NT2/D1 (cell line): ENCODE results near the gene CNTFR.
A peak's percentile ranks its signal among the peaks of the same experiment; 100 is the strongest.

Source experiments
- DNase-seq: peaks from one replicate; pipeline ENCODE4 v3.0.0-alpha.2; 2011; ENCODE audit warnings: low read depth, low spot score
- H3K27me3 ChIP-seq: 2 replicates; pipeline ENCODE4 v1.6.0; 2011; ENCODE audit warnings: mild to moderate bottlenecking; ENCODE audit not compliant: insufficient read length, insufficient read depth
- H3K36me3 ChIP-seq: 2 replicates; pipeline ENCODE4 v1.6.1; 2011; ENCODE audit warnings: mild to moderate bottlenecking, low read length, mixed read lengths; ENCODE audit not compliant: insufficient read depth, insufficient read length
- H3K4me1 ChIP-seq: 2 replicates; pipeline ENCODE4 v1.5.1; 2011; ENCODE audit not compliant: insufficient read depth, insufficient read length
- H3K4me3 ChIP-seq: 2 replicates; pipeline ENCODE4 v1.5.1; 2011; ENCODE audit warnings: low read depth; ENCODE audit not compliant: insufficient read length
- H3K9ac ChIP-seq: 2 replicates; pipeline ENCODE4 v1.6.0; 2011; ENCODE audit warnings: low read depth; ENCODE audit not compliant: insufficient read length
- H3K9me3 ChIP-seq: 2 replicates; pipeline ENCODE4 v1.5.1; 2011; ENCODE audit warnings: mild to moderate bottlenecking, low read length; ENCODE audit not compliant: insufficient read depth
- SUZ12 ChIP-seq: IDR thresholded peaks from 2 replicates; pipeline ENCODE4 v1.6.1; 2011; ENCODE audit not compliant: insufficient read length, insufficient read depth; ENCODE audit errors: extremely low read depth
- YY1 ChIP-seq: IDR thresholded peaks from 2 replicates; pipeline ENCODE4 v1.6.1; 2011; ENCODE audit not compliant: insufficient read length, insufficient read depth
- ZNF274 ChIP-seq: IDR thresholded peaks from 2 replicates; pipeline ENCODE4 v1.6.1; 2011; ENCODE audit warnings: mild to moderate bottlenecking, low read depth, low read length

Gene CNTFR

DNA sequence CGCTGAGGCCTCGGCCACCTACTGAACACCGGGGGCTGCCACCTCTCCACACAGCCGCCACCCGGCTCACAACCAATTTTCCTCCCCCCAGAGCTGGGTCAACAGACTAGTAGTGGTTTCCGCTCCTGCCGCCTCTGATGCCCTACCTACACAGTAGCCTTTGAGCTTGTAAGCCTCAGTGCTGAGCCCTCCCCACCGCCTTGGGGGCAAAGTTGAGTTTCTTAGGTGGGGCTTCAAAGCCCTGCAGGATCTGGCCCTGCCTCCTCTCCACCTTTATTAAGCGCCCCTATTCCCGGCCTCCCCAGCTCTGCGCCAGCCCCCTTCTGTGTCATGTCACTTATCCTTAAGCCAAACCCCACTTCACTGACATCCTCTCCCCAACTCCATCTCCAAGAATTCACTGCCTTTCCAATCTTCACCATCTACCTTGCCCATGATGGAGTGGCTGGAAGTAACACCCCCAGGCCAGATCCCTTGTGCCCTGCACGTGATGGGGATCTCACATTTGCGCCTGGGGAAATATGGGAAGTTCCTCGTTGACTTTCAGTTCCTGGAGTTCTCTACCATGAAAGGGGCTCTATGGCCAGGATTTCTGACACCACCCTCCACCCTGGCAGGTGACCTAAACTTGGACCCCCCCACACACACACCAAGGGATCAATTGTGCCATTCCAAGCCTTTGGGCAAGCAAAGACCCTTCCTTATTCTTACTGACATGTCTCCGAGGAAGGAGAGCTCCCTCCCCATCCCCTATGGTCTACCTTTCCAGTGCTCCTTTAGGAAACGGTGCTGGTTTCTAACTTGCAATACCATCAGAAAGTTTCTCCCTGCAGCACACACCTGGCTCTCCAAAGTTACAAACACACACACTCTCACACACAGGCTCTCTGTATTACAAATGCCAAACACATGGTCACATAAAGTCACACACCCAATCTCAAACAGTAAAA, 2.7 kb upstream of the CNTFR start:
- DNase-seq, result no peak
- Histone ChIP-seq H3K27me3 (peaks cover 62% of the 10 kb centered on the region), H3K9ac (no peak overlapping the region), H3K4me1 (peaks cover 30% of the 10 kb centered on the region), H3K9me3 (no peaks in the 10 kb centered on the region), H3K4me3 (peak overlapping the region; percentile 3), H3K36me3 (no peaks in the 10 kb centered on the region)
- TF ChIP-seq ZNF274 (no peak), YY1 (no peak), SUZ12 (no peak)

DNA sequence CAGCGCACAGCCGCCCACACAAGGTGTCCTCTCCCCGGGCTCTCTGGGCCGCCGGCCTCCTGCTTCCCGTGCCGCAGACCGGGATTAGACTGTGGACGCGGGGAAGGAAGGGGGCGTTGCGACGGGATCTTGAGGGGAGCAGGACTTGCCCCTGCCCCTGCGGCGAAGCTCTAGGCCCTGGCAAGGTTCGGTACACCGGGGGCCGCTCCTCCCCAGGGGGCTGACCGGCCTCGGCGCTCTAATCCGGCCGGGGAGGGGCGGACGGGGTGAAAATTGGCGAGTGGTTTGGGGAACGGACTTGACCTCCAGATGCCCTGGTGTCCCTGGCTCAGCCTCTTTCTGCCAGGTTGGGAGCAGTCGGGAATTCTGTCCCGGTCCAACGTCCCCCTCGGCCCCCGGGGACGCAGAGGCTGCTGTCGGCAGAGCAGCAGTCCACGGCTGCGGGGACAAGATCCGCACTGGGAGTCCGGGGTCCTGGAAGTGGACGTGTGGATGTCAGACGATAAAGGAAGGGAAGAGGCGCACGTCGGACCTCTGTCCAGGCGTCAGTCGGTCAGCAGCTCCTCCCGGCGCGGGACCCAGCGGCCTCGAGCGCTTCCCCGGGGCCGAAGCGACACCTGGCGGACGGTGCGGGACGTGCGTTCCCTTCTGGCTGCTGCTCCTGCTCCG, 1.9 kb upstream of the CNTFR start:
- no peaks in the 10 kb centered on the region for H3K9me3 ChIP-seq
- H3K36me3 ChIP-seq, result no peaks in the 10 kb centered on the region
- H3K4me1 ChIP-seq, result peaks cover 30% of the 10 kb centered on the region
- no peak for TF ChIP-seq ZNF274
- TF ChIP-seq YY1, result no peak
- peak; percentile 84 for DNase-seq
- H3K4me3 ChIP-seq, result peak overlapping the region; percentile 48
- peak overlapping the region; percentile 79 for H3K9ac ChIP-seq
- H3K27me3 ChIP-seq, result peaks cover 70% of the 10 kb centered on the region

DNA sequence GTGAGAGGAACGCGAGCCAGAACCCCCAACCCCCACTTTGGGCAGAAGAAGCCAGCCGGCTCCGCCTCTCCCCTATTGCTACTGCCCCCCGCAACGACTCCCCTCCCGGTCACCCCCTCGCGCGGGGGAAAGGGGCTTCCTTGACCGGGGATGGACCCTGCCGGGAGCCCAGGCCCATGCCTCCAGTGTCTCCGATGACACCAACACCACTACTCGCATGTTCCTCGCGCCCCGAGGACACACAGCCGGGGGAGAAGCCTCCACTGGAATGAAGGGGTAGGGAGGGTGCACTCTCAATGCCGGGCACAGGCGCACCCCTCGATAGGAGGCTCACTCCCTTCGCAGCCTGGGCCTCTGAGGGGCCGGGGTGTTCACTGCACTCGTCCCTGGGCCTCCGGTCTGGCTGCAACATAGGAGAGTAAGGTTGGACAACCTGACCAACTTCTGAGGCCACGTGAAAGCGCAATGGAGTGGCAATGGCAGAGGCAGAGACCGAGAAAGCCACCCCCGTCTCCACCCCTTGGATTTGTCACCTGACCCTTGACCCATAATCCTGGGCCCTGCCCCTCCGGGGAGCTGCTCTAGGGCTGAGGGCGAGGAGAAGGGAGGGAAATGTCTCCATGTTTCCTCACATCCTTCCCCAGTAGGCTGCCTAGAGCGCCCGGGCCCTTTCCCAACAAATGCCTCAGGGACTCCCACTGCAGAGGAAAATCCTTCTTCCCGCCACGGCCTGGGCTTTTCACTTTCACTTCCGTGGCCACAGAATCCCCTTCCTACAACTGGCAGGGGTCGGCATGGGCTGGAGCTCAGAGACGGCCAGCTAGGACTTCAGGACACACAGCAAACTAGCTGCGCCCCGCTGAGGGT, 1.1 kb upstream of the CNTFR start:
- Histone ChIP-seq H3K27me3 (peaks cover 78% of the 10 kb centered on the region), H3K9ac (peak overlapping the region; percentile 79), H3K4me3 (peak overlapping the region; percentile 48), H3K36me3 (no peaks in the 10 kb centered on the region), H3K4me1 (peaks cover 34% of the 10 kb centered on the region), H3K9me3 (no peaks in the 10 kb centered on the region)
- TF ChIP-seq SUZ12 (no peak), YY1 (no peak), ZNF274 (no peak)
- no peak for DNase-seq

DNA sequence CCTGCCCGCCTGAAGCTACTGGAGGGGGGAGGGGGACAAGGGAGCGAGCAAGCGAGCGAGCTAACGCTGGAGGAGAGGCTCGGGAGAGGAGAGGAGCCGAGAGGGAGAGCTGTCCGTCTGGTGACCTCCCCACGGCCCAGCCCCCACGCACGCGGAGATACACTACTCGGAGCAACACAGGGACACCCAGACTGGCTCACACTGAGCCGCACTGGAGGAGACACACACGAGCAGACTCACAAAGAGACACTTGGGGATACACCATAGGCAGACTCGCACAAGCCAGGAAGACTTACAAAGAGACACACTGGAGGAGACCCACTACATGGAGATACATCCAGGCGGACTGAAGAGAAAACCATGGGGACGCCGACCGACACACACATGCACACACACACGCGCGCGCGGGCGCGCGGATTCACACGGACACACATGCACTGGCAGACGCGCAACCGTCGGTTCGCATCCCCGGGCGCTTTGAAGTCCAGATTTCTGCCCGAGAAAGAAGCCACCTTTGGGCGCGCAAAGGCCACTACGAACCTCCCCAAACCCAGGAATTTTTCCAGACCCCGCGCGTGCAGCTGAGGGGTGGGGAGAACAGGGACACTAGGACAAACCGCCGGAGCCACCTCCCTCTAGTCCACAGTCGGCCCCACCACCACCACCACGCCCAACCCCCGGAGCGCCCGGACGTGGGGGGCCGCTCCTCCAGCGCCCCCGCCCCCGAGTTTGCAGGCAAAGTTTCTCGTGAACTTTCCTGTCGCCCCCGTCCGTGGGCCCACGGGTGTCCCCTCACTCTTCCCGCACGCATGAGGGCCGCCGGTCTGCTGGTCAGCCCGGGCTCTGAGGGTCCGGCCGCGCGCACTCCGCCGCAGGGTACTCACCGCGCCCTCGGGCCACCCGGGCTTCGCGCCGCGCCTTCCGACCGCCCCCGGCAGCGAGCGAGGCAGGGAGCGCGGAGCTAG, 571 bp downstream of the CNTFR start:
- Histone ChIP-seq H3K4me1 (peaks cover 43% of the 10 kb centered on the region), H3K4me3 (peak overlapping the region; percentile 48), H3K9me3 (no peaks in the 10 kb centered on the region), H3K36me3 (no peaks in the 10 kb centered on the region), H3K9ac (peak overlapping the region; percentile 69), H3K27me3 (peaks cover 95% of the 10 kb centered on the region)
- DNase-seq, result no peak
- TF ChIP-seq SUZ12 (peak; percentile 86), YY1 (no peak), ZNF274 (no peak)

DNA sequence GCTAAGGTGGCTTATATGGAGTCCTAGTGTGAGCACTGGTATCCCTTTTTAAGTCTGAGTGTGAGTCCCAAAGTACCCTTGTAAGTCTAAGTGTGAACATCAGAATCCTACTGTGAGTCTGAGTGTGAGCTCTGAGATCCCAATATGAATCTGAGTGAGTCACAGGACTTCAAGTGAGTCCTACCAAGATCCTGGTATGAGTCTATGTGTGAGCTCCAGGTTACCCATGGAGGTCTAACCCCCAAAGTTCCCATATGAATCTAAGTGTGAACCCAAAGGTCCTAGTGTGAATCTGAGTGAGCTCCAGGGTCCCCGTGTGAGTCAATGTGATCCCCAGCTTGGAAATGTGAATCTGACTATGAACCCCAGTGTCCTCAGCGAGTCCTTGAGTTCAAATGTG, 2.3 kb downstream of the CNTFR start:
- no peak for DNase-seq
- H3K36me3 ChIP-seq, result no peaks in the 10 kb centered on the region
- no peak overlapping the region for H3K9ac ChIP-seq
- H3K4me3 ChIP-seq, result no peak overlapping the region
- peaks cover 85% of the 10 kb centered on the region for H3K27me3 ChIP-seq
- no peaks in the 10 kb centered on the region for H3K9me3 ChIP-seq
- TF ChIP-seq SUZ12, result no peak
- no peak for TF ChIP-seq YY1
- TF ChIP-seq ZNF274, result no peak
- peaks cover 37% of the 10 kb centered on the region for H3K4me1 ChIP-seq
